Thoracic aorta (tissue), 2 donors: ENCODE results near the gene SUSD4. TPM values are rescaled to one million over a fixed set of nuclear protein-coding genes. Genes with fewer than 3 reads are reported as not detected.

Experiments used
- ATAC-seq: fragments of 150-250 bp; one replicate; pipeline ENCODE4 v1.8.0; 2017; ENCODE audit warnings: low read depth; ENCODE audit not compliant: insufficient number of reproducible peaks, low FRiP score
- DNase-seq: peaks from one replicate; pipeline ENCODE4 v3.0.0-alpha.2; 2020; ENCODE audit warnings: low spot score
- H3K27ac ChIP-seq, 2 donors: fragments of 200-600 bp; sonication (generic); 1 replicate in 1 of 2; 2 replicates in 1 of 2; pipeline ENCODE4 v1.5.1; 2016; ENCODE audit warnings: mild to moderate bottlenecking in 2 of 2, moderate library complexity in 2 of 2
- H3K27me3 ChIP-seq: fragments of 200-600 bp; sonication (generic); replicated peaks from 2 replicates; pipeline ENCODE4 v1.6.0; 2016; ENCODE audit warnings: mild to moderate bottlenecking; ENCODE audit not compliant: insufficient read depth
- H3K36me3 ChIP-seq: fragments of 200-600 bp; sonication (generic); one replicate; pipeline ENCODE4 v1.5.1; 2016
- H3K4me1 ChIP-seq, 2 donors: fragments of 200-600 bp; sonication (generic); 1 replicate in 1 of 2; 2 replicates in 1 of 2; pipeline versions ENCODE4 v1.5.1 to v1.6.0; 2016; ENCODE audit warnings: low read depth in 2 of 2, mild to moderate bottlenecking in 1 of 2; ENCODE audit not compliant: control insufficient read depth in 1 of 2
- H3K4me3 ChIP-seq: fragments of 200-600 bp; sonication (generic); 2 replicates; pipeline ENCODE4 v1.5.1; 2016; ENCODE audit warnings: mild to moderate bottlenecking
- H3K9me3 ChIP-seq: fragments of 200-600 bp; sonication (generic); 2 replicates; pipeline ENCODE4 v1.5.1; 2016
- total RNA-seq, 2 donors: library from RNA; depleted of rRNA; stranded (reverse); fragments of >200 nt; gene quantifications; one replicate each; pipeline versions ENCODE4 v1.1.0 to v1.2.3, GENCODE V29; 2016
- TF ChIP-seq, protein P1 (sequence below): fragments of 200-600 bp; sonication (generic); IDR thresholded peaks from one replicate; pipeline ENCODE4 v1.5.1; 2019; ENCODE audit warnings: antibody characterized with exemption

The SUSD4 gene
- total RNA-seq, 2 donors from 2014 or later, result 1.6 TPM; not detected in 1

DNA sequence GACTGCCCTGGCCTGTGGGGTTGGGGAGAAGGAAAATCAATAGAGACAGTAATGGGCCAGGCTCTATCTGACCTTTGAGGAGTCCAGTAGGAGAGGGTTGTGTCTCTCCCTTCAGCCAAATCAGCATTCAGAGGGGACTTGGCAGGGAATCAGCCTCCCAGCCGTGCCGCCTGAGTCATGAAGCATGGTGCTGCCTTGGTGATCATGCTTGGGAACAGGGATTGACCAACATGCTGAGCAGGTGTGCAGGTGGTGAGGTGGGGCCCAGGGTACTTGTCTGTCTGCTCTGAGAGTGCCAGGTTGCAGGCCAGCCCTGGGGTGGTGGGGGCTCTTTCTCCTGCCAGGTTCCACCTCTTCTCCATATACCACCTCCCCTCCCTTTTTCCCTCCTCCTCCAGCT, 162.0 kb downstream of the SUSD4 start:
- DNase-seq, result no peak
- ATAC-seq, result no peak
- Histone ChIP-seq H3K4me1 (no peaks in the 10 kb centered on the region), H3K36me3 (no peaks in the 10 kb centered on the region), H3K27ac (no peak overlapping the region), H3K27me3 (no peaks in the 10 kb centered on the region), H3K9me3 (no peaks in the 10 kb centered on the region), H3K4me3 (no peak overlapping the region)
- TF ChIP-seq, protein P1, sequence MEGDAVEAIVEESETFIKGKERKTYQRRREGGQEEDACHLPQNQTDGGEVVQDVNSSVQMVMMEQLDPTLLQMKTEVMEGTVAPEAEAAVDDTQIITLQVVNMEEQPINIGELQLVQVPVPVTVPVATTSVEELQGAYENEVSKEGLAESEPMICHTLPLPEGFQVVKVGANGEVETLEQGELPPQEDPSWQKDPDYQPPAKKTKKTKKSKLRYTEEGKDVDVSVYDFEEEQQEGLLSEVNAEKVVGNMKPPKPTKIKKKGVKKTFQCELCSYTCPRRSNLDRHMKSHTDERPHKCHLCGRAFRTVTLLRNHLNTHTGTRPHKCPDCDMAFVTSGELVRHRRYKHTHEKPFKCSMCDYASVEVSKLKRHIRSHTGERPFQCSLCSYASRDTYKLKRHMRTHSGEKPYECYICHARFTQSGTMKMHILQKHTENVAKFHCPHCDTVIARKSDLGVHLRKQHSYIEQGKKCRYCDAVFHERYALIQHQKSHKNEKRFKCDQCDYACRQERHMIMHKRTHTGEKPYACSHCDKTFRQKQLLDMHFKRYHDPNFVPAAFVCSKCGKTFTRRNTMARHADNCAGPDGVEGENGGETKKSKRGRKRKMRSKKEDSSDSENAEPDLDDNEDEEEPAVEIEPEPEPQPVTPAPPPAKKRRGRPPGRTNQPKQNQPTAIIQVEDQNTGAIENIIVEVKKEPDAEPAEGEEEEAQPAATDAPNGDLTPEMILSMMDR, result no peak

DNA sequence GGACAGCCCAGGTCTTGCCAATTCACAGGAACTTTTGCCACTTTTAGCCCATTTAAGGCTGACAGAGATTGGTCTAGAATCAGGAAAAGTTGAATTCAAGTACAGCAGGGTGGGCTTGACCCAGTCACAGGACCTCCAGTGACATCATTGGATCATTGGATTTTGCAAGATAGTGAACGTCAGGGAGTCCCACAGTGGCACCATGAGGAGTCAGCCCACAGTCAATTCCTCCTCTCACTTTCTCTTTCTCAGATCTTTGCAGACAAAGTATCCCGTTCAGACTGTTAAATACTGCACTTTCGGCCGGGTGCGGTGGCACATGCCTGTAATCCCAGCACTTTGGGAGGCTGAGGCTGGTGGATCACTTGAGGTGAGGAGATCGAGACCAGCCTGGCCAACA, 163.1 kb downstream of the SUSD4 start:
- Histone ChIP-seq H3K9me3 (no peaks in the 10 kb centered on the region), H3K4me3 (no peak overlapping the region), H3K4me1 (no peaks in the 10 kb centered on the region), H3K27ac (no peak overlapping the region), H3K27me3 (no peaks in the 10 kb centered on the region), H3K36me3 (no peaks in the 10 kb centered on the region)
- ATAC-seq, result no peak
- DNase-seq, result no peak
- TF ChIP-seq, protein P1, result no peak

DNA sequence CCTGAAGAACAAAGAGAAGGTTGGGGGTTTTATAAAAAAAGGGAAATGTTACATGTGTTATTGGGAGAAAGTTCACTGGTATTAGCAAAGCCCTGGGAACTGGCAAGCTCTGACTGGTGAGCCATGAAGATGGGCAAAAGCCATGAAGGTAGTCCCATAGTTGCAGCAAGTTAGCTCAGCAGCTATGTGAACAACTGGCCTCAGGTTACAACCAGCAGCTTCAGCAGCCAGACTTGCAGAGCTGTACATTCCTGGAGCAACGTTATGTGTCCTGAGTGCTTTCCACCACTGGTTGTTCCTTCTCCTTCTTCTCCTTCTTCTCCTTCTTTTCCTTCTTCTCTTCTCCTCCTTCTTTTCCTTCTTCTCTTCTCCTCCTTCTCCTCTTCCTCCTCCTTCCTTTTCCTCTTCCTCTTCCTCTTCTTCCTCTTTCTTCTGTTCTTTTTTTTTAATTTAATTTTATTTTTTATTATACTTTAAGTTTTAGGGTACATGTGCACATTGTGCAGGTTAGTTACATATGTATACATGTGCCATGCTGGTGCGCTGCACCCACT, 164.8 kb downstream of the SUSD4 start:
- no peak for ATAC-seq
- H3K9me3 ChIP-seq, result no peaks in the 10 kb centered on the region
- no peaks in the 10 kb centered on the region for H3K36me3 ChIP-seq
- H3K27ac ChIP-seq, result no peak overlapping the region
- H3K27me3 ChIP-seq, result no peaks in the 10 kb centered on the region
- DNase-seq, result no peak
- no peaks in the 10 kb centered on the region for H3K4me1 ChIP-seq
- H3K4me3 ChIP-seq, result no peak overlapping the region
- TF ChIP-seq, protein P1, result no peak

DNA sequence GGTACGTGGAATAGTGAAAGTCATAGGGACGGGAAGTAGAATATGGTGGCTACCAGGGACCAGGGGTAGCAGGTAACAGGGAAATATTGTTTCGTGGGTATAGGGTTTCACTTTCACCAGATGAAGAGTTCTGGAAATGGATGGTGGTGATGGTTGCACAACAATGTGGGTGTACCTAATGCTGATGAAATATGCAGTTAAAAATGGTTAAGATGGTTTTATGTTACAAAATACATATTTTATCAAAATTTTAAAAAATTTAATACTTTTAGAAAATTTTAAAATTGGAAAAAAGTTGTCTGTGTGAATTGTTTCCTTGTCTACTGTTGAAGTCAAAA, 165.4 kb downstream of the SUSD4 start:
- no peak overlapping the region for H3K27ac ChIP-seq
- no peaks in the 10 kb centered on the region for H3K4me1 ChIP-seq
- H3K27me3 ChIP-seq, result no peaks in the 10 kb centered on the region
- ATAC-seq (no peak), DNase-seq (no peak)
- H3K9me3 ChIP-seq, result no peaks in the 10 kb centered on the region
- no peak overlapping the region for H3K4me3 ChIP-seq
- no peaks in the 10 kb centered on the region for H3K36me3 ChIP-seq
- TF ChIP-seq, protein P1, result no peak

DNA sequence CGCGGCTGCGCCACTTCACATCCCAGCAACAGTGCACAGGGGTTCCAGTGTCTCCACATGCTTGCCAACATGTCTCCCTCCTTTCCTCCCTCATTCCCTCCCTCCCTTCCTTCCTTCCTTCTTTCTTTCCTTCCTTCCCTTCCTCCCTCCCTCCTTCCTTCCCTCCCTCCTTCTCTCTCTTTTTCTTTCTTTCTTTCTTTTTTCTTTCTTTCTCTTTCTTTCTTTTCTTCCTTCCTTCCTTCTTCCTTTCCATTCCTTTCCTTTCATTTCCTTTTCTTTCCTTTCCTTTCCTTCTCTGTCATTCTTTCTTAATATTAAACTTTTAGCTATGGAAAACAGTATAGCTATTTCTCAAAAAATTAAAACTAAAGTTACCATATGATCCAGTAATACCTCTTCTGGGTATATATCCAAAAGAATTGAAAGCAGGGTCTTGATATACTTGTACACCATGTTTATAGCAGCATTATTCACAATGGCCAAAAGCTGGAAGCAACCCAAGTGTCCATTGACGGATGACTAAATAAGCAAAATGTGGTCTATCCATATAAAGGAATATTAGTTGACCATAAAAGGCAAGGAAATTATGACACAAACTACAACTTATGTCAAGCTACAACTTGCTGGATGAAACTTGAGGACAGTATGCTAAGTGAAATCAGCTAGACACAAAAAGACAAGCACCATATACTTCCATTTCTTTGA, 165.9 kb downstream of the SUSD4 start:
- H3K36me3 ChIP-seq, result no peaks in the 10 kb centered on the region
- no peak for DNase-seq
- H3K4me3 ChIP-seq, result no peak overlapping the region
- no peak for ATAC-seq
- no peaks in the 10 kb centered on the region for H3K9me3 ChIP-seq
- TF ChIP-seq, protein P1, result no peak
- no peak overlapping the region for H3K27ac ChIP-seq
- H3K4me1 ChIP-seq, result no peaks in the 10 kb centered on the region
- no peaks in the 10 kb centered on the region for H3K27me3 ChIP-seq
